Mesendoderm (in vitro differentiated cells): ENCODE results near the gene DUSP3.

Experiments used
- DNase-seq: peaks from one replicate; pipeline ENCODE4 v3.0.0; 2013
- H2AK5ac ChIP-seq: 2 replicates; pipeline ENCODE4 v1.6.1; 2013; ENCODE audit warnings: low read length, inconsistent platforms
- H2BK120ac ChIP-seq: 2 replicates; pipeline ENCODE4 v1.6.1; 2013; ENCODE audit warnings: low read depth, mild to moderate bottlenecking, low read length, moderate library complexity, mixed read lengths
- H2BK15ac ChIP-seq: replicated peaks from 2 replicates; pipeline ENCODE4 v1.6.1; 2013; ENCODE audit warnings: low read depth, mild to moderate bottlenecking, moderate library complexity
- H2BK5ac ChIP-seq: 2 replicates; pipeline ENCODE4 v1.6.1; 2013; ENCODE audit warnings: low read length, inconsistent platforms
- H3K18ac ChIP-seq: 2 replicates; pipeline ENCODE4 v1.6.1; 2013; ENCODE audit warnings: mild to moderate bottlenecking, low read length, mixed read lengths
- H3K23ac ChIP-seq: one replicate; pipeline ENCODE4 v1.6.1; 2013; ENCODE audit warnings: low read length
- H3K27ac ChIP-seq: 2 replicates; pipeline ENCODE4 v1.5.1; 2013; ENCODE audit warnings: low read depth, mild to moderate bottlenecking, inconsistent platforms, low read length, moderate library complexity
- H3K27me3 ChIP-seq: 2 replicates; pipeline ENCODE4 v1.6.1; 2013; ENCODE audit warnings: low read length, control low read depth, mild to moderate bottlenecking, inconsistent platforms; ENCODE audit not compliant: insufficient read depth, poor library complexity
- H3K36me3 ChIP-seq: 2 replicates; pipeline ENCODE4 v1.6.1; 2013; ENCODE audit warnings: low read length, inconsistent platforms; ENCODE audit not compliant: control insufficient read depth, insufficient read depth
- H3K4ac ChIP-seq: one replicate; pipeline ENCODE4 v1.6.1; 2013; ENCODE audit warnings: low read depth, mild to moderate bottlenecking, low read length, moderate library complexity
- H3K4me1 ChIP-seq: 2 replicates; pipeline ENCODE4 v1.6.1; 2013; ENCODE audit warnings: low read depth, low read length, inconsistent platforms; ENCODE audit not compliant: control insufficient read depth
- H3K4me2 ChIP-seq: 2 replicates; pipeline ENCODE4 v1.6.1; 2013; ENCODE audit warnings: low read length
- H3K4me3 ChIP-seq: 2 replicates; pipeline ENCODE4 v1.5.1; 2013; ENCODE audit warnings: mild to moderate bottlenecking, low read length
- H3K56ac ChIP-seq: one replicate; pipeline ENCODE4 v1.6.1; 2013; ENCODE audit warnings: low read length
- H3K79me1 ChIP-seq: 2 replicates; pipeline ENCODE4 v1.6.1; 2013; ENCODE audit warnings: low read length, inconsistent platforms
- H3K79me2 ChIP-seq: 2 replicates; pipeline ENCODE4 v1.6.1; 2013; ENCODE audit warnings: mild to moderate bottlenecking, low read length; ENCODE audit not compliant: control insufficient read depth, insufficient read depth
- H3K9ac ChIP-seq: 2 replicates; pipeline ENCODE4 v1.6.1; 2013; ENCODE audit warnings: low read length, inconsistent platforms
- H4K5ac ChIP-seq: one replicate; pipeline ENCODE4 v1.6.1; 2013; ENCODE audit warnings: low read length
- H4K8ac ChIP-seq: one replicate; pipeline ENCODE4 v1.6.1; 2013; ENCODE audit warnings: low read depth, mild to moderate bottlenecking, control low read depth, low read length, moderate library complexity
- WGBS: extraction: QIAGEN DNeasy Blood & Tissue Kit; methylation state at CpG from one replicate; pipeline ENCODE4 v1.1.7; 2013; ENCODE audit warnings: low lambda C conversion rate, missing lambda C conversion rate; ENCODE audit not compliant: insufficient coverage; ENCODE audit errors: extremely low coverage; 5-methylcytosine and 5-hydroxymethylcytosine counted together

The DUSP3 gene

GRCh38 chr17:43722870-43723665 is 55.7 kb downstream of the DUSP3 start:
- Histone ChIP-seq H3K79me2 (no peaks in the 10 kb centered on the region), H3K27me3 (no peaks in the 10 kb centered on the region), H4K5ac (no peak overlapping the region), H2AK5ac (no peak overlapping the region), H2BK5ac (no peak overlapping the region), H3K9ac (no peak overlapping the region), H3K23ac (no peak overlapping the region), H4K8ac (no peak overlapping the region), H2BK120ac (no peak overlapping the region), H3K4ac (no peak overlapping the region), H3K4me2 (no peak overlapping the region), H3K27ac (no peak overlapping the region), H3K79me1 (no peaks in the 10 kb centered on the region), H2BK15ac (no peak overlapping the region), H3K56ac (no peak overlapping the region), H3K18ac (no peak overlapping the region), H3K4me3 (no peak overlapping the region), H3K4me1 (peaks cover 3% of the 10 kb centered on the region), H3K36me3 (no peaks in the 10 kb centered on the region)
- no CpG with 5 or more reads among the region's 8 CpGs for WGBS
- peak; percentile 74 for DNase-seq

GRCh38 chr17:43722269-43722619 is 56.5 kb downstream of the DUSP3 start:
- Histone ChIP-seq H3K79me1 (no peaks in the 10 kb centered on the region), H3K4me2 (no peak overlapping the region), H2BK5ac (no peak overlapping the region), H4K5ac (no peak overlapping the region), H3K9ac (no peak overlapping the region), H3K27me3 (no peaks in the 10 kb centered on the region), H3K23ac (no peak overlapping the region), H3K4ac (no peak overlapping the region), H3K27ac (no peak overlapping the region), H3K36me3 (no peaks in the 10 kb centered on the region), H3K56ac (no peak overlapping the region), H2AK5ac (no peak overlapping the region), H4K8ac (no peak overlapping the region), H2BK120ac (no peak overlapping the region), H3K4me3 (no peak overlapping the region), H3K4me1 (peaks cover 3% of the 10 kb centered on the region), H3K79me2 (no peaks in the 10 kb centered on the region), H2BK15ac (no peak overlapping the region), H3K18ac (no peak overlapping the region)
- no peak for DNase-seq
- no CpG with 5 or more reads among the region's 3 CpGs for WGBS

- Histone ChIP-seq H3K9ac (peak overlapping the region; percentile 9), H4K8ac (no peak overlapping the region), H2AK5ac (no peak overlapping the region), H4K5ac (peak overlapping the region; percentile 12), H2BK15ac (no peak overlapping the region), H3K56ac (peak overlapping the region; percentile 22), H3K4ac (no peak overlapping the region), H3K23ac (no peak overlapping the region), H3K18ac (no peak overlapping the region), H3K79me1 (no peaks in the 10 kb centered on the region), H3K79me2 (no peaks in the 10 kb centered on the region), H3K27me3 (no peaks in the 10 kb centered on the region), H3K36me3 (no peaks in the 10 kb centered on the region), H3K4me3 (no peak overlapping the region), H3K4me2 (no peak overlapping the region), H3K4me1 (peaks cover 3% of the 10 kb centered on the region), H2BK5ac (no peak overlapping the region), H2BK120ac (no peak overlapping the region), H3K27ac (peak overlapping the region; percentile 6)
- DNase-seq: peak; percentile 52
- no CpG with 5 or more reads among the region's 4 CpGs for WGBS
These were observed 57.1 kb downstream of the DUSP3 start for GRCh38 chr17:43721537-43722268.

- Histone ChIP-seq H3K79me1 (no peaks in the 10 kb centered on the region), H3K56ac (peak overlapping the region; percentile 92), H3K4me2 (peak overlapping the region; percentile 69), H3K79me2 (no peaks in the 10 kb centered on the region), H3K4me3 (peak overlapping the region; percentile 10), H3K27me3 (no peaks in the 10 kb centered on the region), H3K9ac (peak overlapping the region; percentile 75), H4K5ac (peak overlapping the region; percentile 54), H3K36me3 (no peaks in the 10 kb centered on the region), H3K18ac (peak overlapping the region; percentile 94), H2AK5ac (no peak overlapping the region), H4K8ac (peak overlapping the region; percentile 43), H3K23ac (peak overlapping the region; percentile 20), H2BK5ac (no peak overlapping the region), H2BK120ac (no peak overlapping the region), H3K4me1 (peaks cover 3% of the 10 kb centered on the region), H3K4ac (peak overlapping the region; percentile 2), H2BK15ac (no peak overlapping the region), H3K27ac (peak overlapping the region; percentile 13)
- peak; percentile 81 for DNase-seq
- WGBS: no CpG with 5 or more reads among the region's 64 CpGs
These were observed 58.3 kb downstream of the DUSP3 start for GRCh38 chr17:43720311-43721060.

- no peak overlapping the region for H3K4ac ChIP-seq
- no peak overlapping the region for H3K4me2 ChIP-seq
- H3K27me3 ChIP-seq: no peaks in the 10 kb centered on the region
- H2BK5ac ChIP-seq: no peak overlapping the region
- H3K4me3 ChIP-seq: no peak overlapping the region
- H3K4me1 ChIP-seq: peaks cover 3% of the 10 kb centered on the region
- H3K56ac ChIP-seq: no peak overlapping the region
- no CpG with 5 or more reads among the region's 3 CpGs for WGBS
- no peaks in the 10 kb centered on the region for H3K36me3 ChIP-seq
- no peaks in the 10 kb centered on the region for H3K79me1 ChIP-seq
- H3K27ac ChIP-seq: no peak overlapping the region
- H4K5ac ChIP-seq: no peak overlapping the region
- H3K23ac ChIP-seq: no peak overlapping the region
- H2BK15ac ChIP-seq: no peak overlapping the region
- no peak overlapping the region for H2BK120ac ChIP-seq
- no peaks in the 10 kb centered on the region for H3K79me2 ChIP-seq
- no peak overlapping the region for H4K8ac ChIP-seq
- DNase-seq: no peak
- no peak overlapping the region for H2AK5ac ChIP-seq
- no peak overlapping the region for H3K9ac ChIP-seq
- no peak overlapping the region for H3K18ac ChIP-seq
These were observed 59.2 kb downstream of the DUSP3 start for GRCh38 chr17:43719578-43719977.
